ENCODE results near the gene IPO11. TPM values are rescaled to one million over a fixed set of nuclear protein-coding genes. Genes with fewer than 3 reads are reported as not detected.

The IPO11 gene
- total and polyA plus RNA-seq, 12 donors, result 7.8 to 39.3 (median 32.5) TPM

DNA sequence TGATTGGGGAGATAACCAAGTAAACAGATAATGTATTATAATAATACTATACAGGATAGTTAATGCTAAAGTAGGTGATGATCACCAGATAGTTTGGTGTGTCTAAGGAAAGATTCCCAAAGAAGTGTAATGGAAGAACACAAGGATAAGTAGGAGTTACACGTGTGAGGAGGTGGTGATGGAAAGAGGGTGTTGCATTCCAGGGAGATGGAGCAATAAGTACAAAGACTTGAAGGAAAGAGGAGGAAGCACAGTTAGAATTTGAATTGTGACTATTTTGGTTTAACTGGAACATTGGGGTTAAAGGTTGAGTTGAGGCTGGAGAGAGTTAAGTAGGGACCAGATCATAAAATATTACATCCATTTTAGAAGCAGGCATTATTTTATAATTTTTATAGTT, 76.9 kb downstream of the IPO11 start:
- no peak for DNase-seq
- 44 to 53% methylated on average over 1 of the region's 1 CpG for WGBS, 2 donors
- intact Hi-C loops (cut with DNase I), result no loop called here
- Histone ChIP-seq H3K36me3 (peaks cover 0 to 82% (median 0%) of the 10 kb centered on the region in 9 donors), H3K9me3 (no peaks in the 10 kb centered on the region), H3K4me3 (no peak overlapping the region), H3K4me1 (no peaks in the 10 kb centered on the region), H3K27me3 (no peaks in the 10 kb centered on the region), H3K27ac (no peak overlapping the region)
- no peak for ATAC-seq
- TF ChIP-seq, protein P1, sequence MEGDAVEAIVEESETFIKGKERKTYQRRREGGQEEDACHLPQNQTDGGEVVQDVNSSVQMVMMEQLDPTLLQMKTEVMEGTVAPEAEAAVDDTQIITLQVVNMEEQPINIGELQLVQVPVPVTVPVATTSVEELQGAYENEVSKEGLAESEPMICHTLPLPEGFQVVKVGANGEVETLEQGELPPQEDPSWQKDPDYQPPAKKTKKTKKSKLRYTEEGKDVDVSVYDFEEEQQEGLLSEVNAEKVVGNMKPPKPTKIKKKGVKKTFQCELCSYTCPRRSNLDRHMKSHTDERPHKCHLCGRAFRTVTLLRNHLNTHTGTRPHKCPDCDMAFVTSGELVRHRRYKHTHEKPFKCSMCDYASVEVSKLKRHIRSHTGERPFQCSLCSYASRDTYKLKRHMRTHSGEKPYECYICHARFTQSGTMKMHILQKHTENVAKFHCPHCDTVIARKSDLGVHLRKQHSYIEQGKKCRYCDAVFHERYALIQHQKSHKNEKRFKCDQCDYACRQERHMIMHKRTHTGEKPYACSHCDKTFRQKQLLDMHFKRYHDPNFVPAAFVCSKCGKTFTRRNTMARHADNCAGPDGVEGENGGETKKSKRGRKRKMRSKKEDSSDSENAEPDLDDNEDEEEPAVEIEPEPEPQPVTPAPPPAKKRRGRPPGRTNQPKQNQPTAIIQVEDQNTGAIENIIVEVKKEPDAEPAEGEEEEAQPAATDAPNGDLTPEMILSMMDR (IDR thresholded peaks at IDR 0.05), result no peak

DNA sequence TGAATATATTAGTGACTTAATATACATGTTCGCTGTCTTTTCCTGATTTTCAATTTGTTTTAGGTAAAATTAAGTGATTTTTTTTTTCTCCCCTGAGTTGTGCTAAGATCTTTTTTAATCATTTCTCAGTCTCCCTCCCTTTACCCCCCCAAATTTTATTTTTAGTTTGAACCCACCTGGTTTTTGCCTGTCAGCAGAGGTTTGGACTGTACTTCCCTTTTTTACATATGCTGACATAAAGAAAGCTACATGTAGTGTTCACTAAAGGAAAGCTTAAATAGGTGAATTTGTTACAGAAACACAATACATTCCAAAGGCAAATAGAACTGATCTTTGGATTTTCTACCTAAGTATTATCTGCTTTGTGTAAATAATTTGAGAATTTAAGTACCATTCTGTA, 82.2 kb downstream of the IPO11 start:
- TF ChIP-seq, protein P1 (IDR thresholded peaks at IDR 0.05), result no peak
- Histone ChIP-seq H3K9me3 (no peaks in the 10 kb centered on the region), H3K4me1 (no peaks in the 10 kb centered on the region), H3K27me3 (no peaks in the 10 kb centered on the region), H3K27ac (no peak overlapping the region), H3K4me3 (no peak overlapping the region), H3K36me3 (peaks cover 0 to 93% (median under 1%) of the 10 kb centered on the region in 9 donors)
- no peak for ATAC-seq
- WGBS, 2 donors, result 96 to 100% methylated on average over 1 of the region's 1 CpG
- intact Hi-C loops (cut with DNase I), result loop anchor here in 1 of 10 donors (5.0 kb wide), 1 partner anchor 1113 kb away; no protein-coding TSS in a partner anchor
- DNase-seq, result no peak

DNA sequence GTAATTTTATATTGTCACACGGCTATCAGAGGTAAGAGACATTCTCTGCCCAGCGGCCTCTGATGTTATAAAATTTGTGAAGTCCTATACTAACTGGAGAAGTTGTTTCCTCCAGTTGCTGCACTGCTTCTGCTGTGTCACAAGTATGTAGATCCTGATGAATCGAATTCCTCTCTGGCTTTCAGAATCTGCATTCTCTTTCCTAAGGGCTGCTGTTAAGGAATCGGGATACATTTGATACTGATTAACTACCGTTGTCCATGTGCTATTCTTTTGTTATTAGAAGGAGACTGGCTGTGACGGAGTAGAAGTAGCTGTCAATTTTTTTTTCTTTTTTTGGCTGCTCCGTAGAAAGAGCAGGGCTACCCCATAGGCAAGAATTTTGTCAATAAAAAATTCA, 84.3 kb downstream of the IPO11 start:
- intact Hi-C loops (cut with DNase I), result loop anchor here in 1 of 10 donors (5.0 kb wide), 1 partner anchor 1110 kb away; no protein-coding TSS in a partner anchor
- Histone ChIP-seq H3K27me3 (no peaks in the 10 kb centered on the region), H3K27ac (no peak overlapping the region), H3K9me3 (no peaks in the 10 kb centered on the region), H3K36me3 (peaks cover 0 to 86% (median 3%) of the 10 kb centered on the region in 9 donors), H3K4me3 (no peak overlapping the region), H3K4me1 (no peaks in the 10 kb centered on the region)
- ATAC-seq (no peak), DNase-seq (no peak)
- TF ChIP-seq, protein P1 (IDR thresholded peaks at IDR 0.05), result no peak
- 91 to 94% methylated on average over 7 of the region's 7 CpGs for WGBS, 2 donors

DNA sequence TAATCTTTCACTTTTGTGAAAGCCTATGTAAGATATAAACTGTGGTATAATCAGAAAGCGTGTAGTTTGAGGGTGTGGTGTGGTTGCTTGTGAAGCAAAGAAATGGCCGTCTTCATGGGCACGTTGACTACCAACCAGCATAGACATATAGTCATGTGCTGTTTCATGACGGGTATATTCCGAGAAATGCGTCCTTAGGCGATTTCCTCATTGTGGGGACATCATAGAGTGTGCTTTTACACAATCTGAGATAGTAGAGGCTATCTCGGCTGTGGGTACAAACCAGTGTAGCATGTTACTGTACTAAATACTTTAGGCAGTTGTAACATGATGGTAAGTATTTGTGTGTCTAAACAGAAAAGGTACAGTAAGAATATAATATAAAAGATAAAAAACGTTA, 86.4 kb downstream of the IPO11 start:
- DNase-seq (no peak), ATAC-seq (no peak)
- peaks cover 0 to 2% (median 0%) of the 10 kb centered on the region in 9 donors for H3K4me1 ChIP-seq
- TF ChIP-seq, protein P1 (IDR thresholded peaks at IDR 0.05), result no peak
- H3K27me3 ChIP-seq, result no peaks in the 10 kb centered on the region
- no peak overlapping the region for H3K4me3 ChIP-seq
- no peak overlapping the region for H3K27ac ChIP-seq
- intact Hi-C loops (cut with DNase I), result loop anchor here in 1 of 10 donors (5.0 kb wide), 1 partner anchor 1108 kb away; no protein-coding TSS in a partner anchor
- H3K9me3 ChIP-seq, result no peaks in the 10 kb centered on the region
- peaks cover 0 to 79% (median 3%) of the 10 kb centered on the region in 9 donors for H3K36me3 ChIP-seq
- WGBS, 2 donors, result 84 to 94% methylated on average over 9 of the region's 9 CpGs

Measured in heart right ventricle (tissue), 16 donors.